MCF 10A (cell line): ENCODE data around the gene MTMR3. TPM values are rescaled to one million over a fixed set of nuclear protein-coding genes. Genes with fewer than 3 reads are reported as not detected.
A peak's percentile ranks its signal among the peaks of the same experiment; 100 is the strongest.

Source experiments
- BruUV-seq: library from RNA; stranded (reverse); fragments of 400-500 nt; replicated peaks from 2 replicates; lab custom pipeline; 2021; lab: Mats Ljungman, UMichigan
- CTCF ChIA-PET: fragments of 300-600 bp; sonication (Branson Sonifier 250); formaldehyde crosslinking; extraction: SDS; loops from one replicate; lab custom pipeline; 2021; ENCODE audit warnings: antibody characterized with exemption, inconsistent platforms; lab: Yijun Ruan, JAX
- POLR2A ChIA-PET: fragments of 300-600, 350-650 bp; sonication (Branson Sonifier 250); formaldehyde crosslinking; extraction: SDS; loops from one replicate; lab custom pipeline; 2020; ENCODE audit warnings: antibody characterized with exemption, inconsistent platforms; lab: Yijun Ruan, JAX
- DNase-seq: peaks from one replicate; pipeline ENCODE4 v3.0.0-alpha.2; 2018; ENCODE audit not compliant: unreplicated experiment
- H3K27ac Mint-ChIP-seq: one replicate; pipeline ENCODE4 v1.8.0; 2022; ENCODE audit warnings: mild to moderate bottlenecking, low read depth, mixed read lengths; ENCODE audit not compliant: unreplicated experiment
- H3K27me3 Mint-ChIP-seq: one replicate; pipeline ENCODE4 v1.8.0; 2022; ENCODE audit warnings: mixed read lengths; ENCODE audit not compliant: insufficient read depth, unreplicated experiment
- H3K36me3 Mint-ChIP-seq: one replicate; pipeline ENCODE4 v1.8.0; 2022; ENCODE audit warnings: mild to moderate bottlenecking, moderate library complexity, mixed read lengths; ENCODE audit not compliant: insufficient read depth, unreplicated experiment
- H3K4me1 Mint-ChIP-seq: one replicate; pipeline ENCODE4 v1.8.0; 2022; ENCODE audit warnings: mixed read lengths; ENCODE audit not compliant: insufficient read depth, unreplicated experiment
- H3K4me3 Mint-ChIP-seq: one replicate; pipeline ENCODE4 v1.8.0; 2022; ENCODE audit warnings: mild to moderate bottlenecking, moderate library complexity, mixed read lengths; ENCODE audit not compliant: unreplicated experiment
- H3K9me3 Mint-ChIP-seq: one replicate; pipeline ENCODE4 v1.8.0; 2022; ENCODE audit warnings: mixed read lengths; ENCODE audit not compliant: unreplicated experiment
- CTCF ChIP-seq: fragments of 200-600 bp; IDR thresholded peaks from one replicate; pipeline ENCODE4 v1.8.0; 2022; ENCODE audit warnings: antibody characterized with exemption, mild to moderate bottlenecking; ENCODE audit not compliant: unreplicated experiment
- intact Hi-C: fragments of 100-400 bp; cut with micrococcal nuclease; formaldehyde crosslinking; loops from 2 replicates; pipeline ENCODE4 v1.14.1; 2022
- total RNA-seq: library from RNA; stranded (reverse); gene quantifications from 2 replicates; pipeline ENCODE4 v1.2.3, GENCODE V29; 2022

Gene MTMR3
- total RNA-seq, 1 experiment from 2014 or later = 34.4 TPM

DNA sequence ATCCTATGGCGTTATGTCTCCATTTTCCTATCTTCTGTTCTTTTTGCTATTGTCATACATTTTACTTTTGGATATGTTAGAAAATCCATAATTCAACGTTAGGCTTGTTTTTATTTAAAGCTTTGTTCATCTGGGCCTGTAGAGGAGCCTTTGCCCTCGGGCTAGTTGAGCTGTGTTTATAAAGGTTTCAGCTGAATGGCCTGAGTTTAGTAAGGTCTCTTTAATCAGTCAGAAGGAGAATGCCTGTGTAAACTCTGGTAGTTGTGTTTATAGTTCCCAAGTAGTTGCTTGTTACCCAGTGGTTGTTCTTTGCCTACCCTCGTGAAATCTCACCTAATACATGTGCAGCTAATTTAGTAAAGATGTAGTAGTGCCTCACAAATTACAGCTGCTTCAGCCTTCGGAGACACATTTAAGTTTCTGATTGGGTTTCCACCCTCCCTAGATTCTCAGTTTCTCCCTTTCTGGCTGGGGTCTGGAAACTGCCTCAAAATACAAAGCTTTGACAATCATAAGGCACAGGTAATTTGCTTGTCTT is 33.1 kb downstream of the MTMR3 start:
- intact Hi-C loops = no loop called here
- peaks cover 37% of the 10 kb centered on the region for H3K4me1 Mint-ChIP-seq
- CTCF ChIA-PET = interaction anchor here (0.6 to 1.5 kb wide), 3 partner anchors 47 to 343 kb away, joined by 3 to 4 read pairs (median 3); partner anchors contain the start of gene ASCC2

GRCh38 chr22:29917052-29917902 is 34.3 kb downstream of the MTMR3 start:
- H3K9me3 Mint-ChIP-seq = no peaks in the 10 kb centered on the region
- no peak overlapping the region for H3K4me3 Mint-ChIP-seq
- BruUV-seq = no TSS peak
- POLR2A ChIA-PET = interaction anchor here (1.2 to 3.2 kb wide), 3 partner anchors 9 to 151 kb away, joined by 4 to 17 read pairs (median 6); partner anchors contain the start of genes UQCR10 and ZMAT5
- CTCF ChIA-PET = interaction anchor here (0.6 to 1.5 kb wide), 3 partner anchors 80 to 446 kb away, joined by 3 to 5 read pairs (median 4); partner anchors contain the start of gene ASCC2
- no peak for TF ChIP-seq CTCF
- H3K27me3 Mint-ChIP-seq = no peaks in the 10 kb centered on the region
- H3K4me1 Mint-ChIP-seq = peaks cover 37% of the 10 kb centered on the region
- peak; percentile 76 for DNase-seq
- H3K36me3 Mint-ChIP-seq = peaks cover 14% of the 10 kb centered on the region
- intact Hi-C loops = no loop called here
- peak overlapping the region; percentile 57 for H3K27ac Mint-ChIP-seq

More for the DNA sequence above, 33.1 kb downstream of the MTMR3 start:
- no peak for DNase-seq
- Mint-ChIP-seq H3K36me3 (peaks cover 14% of the 10 kb centered on the region), H3K27ac (peak overlapping the region; percentile 57), H3K27me3 (no peaks in the 10 kb centered on the region), H3K4me3 (no peak overlapping the region), H3K9me3 (no peaks in the 10 kb centered on the region)
- POLR2A ChIA-PET = interaction anchor here (0.5 to 3.2 kb wide), 5 partner anchors 8 to 149 kb away, joined by 3 to 17 read pairs (median 3); partner anchors contain the start of genes UQCR10 and ZMAT5
- no peak for TF ChIP-seq CTCF
- no TSS peak for BruUV-seq

- ChIA-PET CTCF (interaction anchor here (0.6 to 1.3 kb wide), 3 partner anchors 9 to 1330 kb away, joined by 3 to 5 read pairs (median 3); no protein-coding TSS in a partner anchor), POLR2A (no interaction called here)
- H3K9me3 Mint-ChIP-seq = no peaks in the 10 kb centered on the region
- no TSS peak for BruUV-seq
- intact Hi-C loops = no loop called here
- H3K27me3 Mint-ChIP-seq = no peaks in the 10 kb centered on the region
- H3K4me1 Mint-ChIP-seq = no peaks in the 10 kb centered on the region
- no peak overlapping the region for H3K4me3 Mint-ChIP-seq
- DNase-seq = no peak
- TF ChIP-seq CTCF = no peak
- H3K27ac Mint-ChIP-seq = no peak overlapping the region
- H3K36me3 Mint-ChIP-seq = no peaks in the 10 kb centered on the region
These were observed 42.4 kb downstream of the MTMR3 start for GRCh38 chr22:29925402-29925801.

- POLR2A ChIA-PET = no interaction called here
- no TSS peak for BruUV-seq
These were observed 43.1 kb downstream of the MTMR3 start for GRCh38 chr22:29926057-29926456.

More at GRCh38 chr22:29926057-29926456, 43.1 kb downstream of the MTMR3 start:
- Mint-ChIP-seq H3K4me1 (no peaks in the 10 kb centered on the region), H3K36me3 (no peaks in the 10 kb centered on the region), H3K9me3 (no peaks in the 10 kb centered on the region), H3K4me3 (no peak overlapping the region), H3K27me3 (no peaks in the 10 kb centered on the region), H3K27ac (no peak overlapping the region)
- CTCF ChIA-PET = interaction anchor here (0.6 to 0.7 kb wide), 2 partner anchors 62 to 1331 kb away, joined by 3 read pairs; no protein-coding TSS in a partner anchor
- no peak for TF ChIP-seq CTCF
- DNase-seq = no peak
- intact Hi-C loops = no loop called here
